Stromal cell of bone marrow (primary cell): ENCODE measurements around the gene LRRFIP2.
"Not testable (repeated sequence)": the region's sequence is repeated elsewhere in the genome, so short reads cannot be mapped to it uniquely, and the experiment has no call there.

Experiments used
- DNase-seq: peaks from one replicate; pipeline ENCODE4 v3.0.0-alpha.2; 2012; ENCODE audit warnings: low read depth

LRRFIP2 gene

GRCh38 chr3:37174532-37175126 is at the start of gene LRRFIP2:
Gene LRRFIP2 (minus strand): TSS chr3:37174582. CDS start chr3:37148983, 25,599 bp downstream.
- DNase-seq: no peak

- no peak for DNase-seq
These were observed 49.2 kb upstream of the LRRFIP2 start for GRCh38 chr3:37223576-37223975.

- no peak for DNase-seq
These were observed 48.8 kb upstream of the LRRFIP2 start for GRCh38 chr3:37223141-37223558.

- not testable (repeated sequence) for DNase-seq
These were observed 48.2 kb upstream of the LRRFIP2 start for GRCh38 chr3:37222542-37222941.

GRCh38 chr3:37221407-37221806 is 47.0 kb upstream of the LRRFIP2 start:
- DNase-seq: no peak

GRCh38 chr3:37219266-37219665 is 44.9 kb upstream of the LRRFIP2 start:
- no peak for DNase-seq

- DNase-seq: no peak
These were observed 43.8 kb upstream of the LRRFIP2 start for GRCh38 chr3:37218206-37218605.

GRCh38 chr3:37217098-37217849 is 42.9 kb upstream of the LRRFIP2 start:
- no peak for DNase-seq

- no peak for DNase-seq
These were observed 42.3 kb upstream of the LRRFIP2 start for GRCh38 chr3:37216597-37217097.

- DNase-seq: no peak
These were observed 39.7 kb upstream of the LRRFIP2 start for GRCh38 chr3:37214076-37214475.

- DNase-seq: no peak
These were observed 35.8 kb upstream of the LRRFIP2 start for GRCh38 chr3:37210230-37210629.

GRCh38 chr3:37208576-37208975 is 34.2 kb upstream of the LRRFIP2 start:
- not testable (repeated sequence) for DNase-seq

- DNase-seq: not testable (repeated sequence)
These were observed 33.6 kb upstream of the LRRFIP2 start for GRCh38 chr3:37208008-37208407.

- not testable (repeated sequence) for DNase-seq
These were observed 31.7 kb upstream of the LRRFIP2 start for GRCh38 chr3:37206041-37206440.

- no peak for DNase-seq
These were observed 29.9 kb upstream of the LRRFIP2 start for GRCh38 chr3:37204314-37204713.

GRCh38 chr3:37202035-37202434 is 27.7 kb upstream of the LRRFIP2 start:
- no peak for DNase-seq

GRCh38 chr3:37200141-37200540 is 25.8 kb upstream of the LRRFIP2 start:
- DNase-seq: no peak

GRCh38 chr3:37198996-37199395 is 24.6 kb upstream of the LRRFIP2 start:
- no peak for DNase-seq

- no peak for DNase-seq
These were observed 24.2 kb upstream of the LRRFIP2 start for GRCh38 chr3:37198547-37198946.

- peak; percentile 66 for DNase-seq
These were observed 23.5 kb upstream of the LRRFIP2 start for GRCh38 chr3:37197810-37198371.

- DNase-seq: no peak
These were observed 20.2 kb upstream of the LRRFIP2 start for GRCh38 chr3:37194533-37194932.

- no peak for DNase-seq
These were observed 16.3 kb upstream of the LRRFIP2 start for GRCh38 chr3:37190667-37191066.

GRCh38 chr3:37189109-37189508 is 14.7 kb upstream of the LRRFIP2 start:
- no peak for DNase-seq
